NCI-H774 (cell line): ENCODE results near the gene FOXI1.

ENCODE experiments used
- DNase-seq: peaks from one replicate; lab custom pipeline; 2025; lab: John Stamatoyannopoulos, UW

Gene FOXI1

GRCh38 chr5:170150713-170151096 lies 45.0 kb downstream of the FOXI1 start:
- no peak for DNase-seq

GRCh38 chr5:170151097-170151831 lies 45.6 kb downstream of the FOXI1 start:
- no peak for DNase-seq

- DNase-seq, result no peak
Measured at GRCh38 chr5:170152767-170153166, 47.1 kb downstream of the FOXI1 start.

- no peak for DNase-seq
Measured at GRCh38 chr5:170154297-170154696, 48.6 kb downstream of the FOXI1 start.

- DNase-seq, result no peak
Measured at GRCh38 chr5:170154744-170155143, 49.0 kb downstream of the FOXI1 start.

GRCh38 chr5:170155771-170156170 lies 50.1 kb downstream of the FOXI1 start:
- DNase-seq, result no peak

GRCh38 chr5:170159101-170159698 lies 53.5 kb downstream of the FOXI1 start:
- DNase-seq, result no peak
